Measurements from ENCODE around the gene SPATA31C1.

GRCh38 chr9:87909310-87910041, 8.3 kb upstream of the SPATA31C1 start:
- TF ChIP-seq, protein P1, sequence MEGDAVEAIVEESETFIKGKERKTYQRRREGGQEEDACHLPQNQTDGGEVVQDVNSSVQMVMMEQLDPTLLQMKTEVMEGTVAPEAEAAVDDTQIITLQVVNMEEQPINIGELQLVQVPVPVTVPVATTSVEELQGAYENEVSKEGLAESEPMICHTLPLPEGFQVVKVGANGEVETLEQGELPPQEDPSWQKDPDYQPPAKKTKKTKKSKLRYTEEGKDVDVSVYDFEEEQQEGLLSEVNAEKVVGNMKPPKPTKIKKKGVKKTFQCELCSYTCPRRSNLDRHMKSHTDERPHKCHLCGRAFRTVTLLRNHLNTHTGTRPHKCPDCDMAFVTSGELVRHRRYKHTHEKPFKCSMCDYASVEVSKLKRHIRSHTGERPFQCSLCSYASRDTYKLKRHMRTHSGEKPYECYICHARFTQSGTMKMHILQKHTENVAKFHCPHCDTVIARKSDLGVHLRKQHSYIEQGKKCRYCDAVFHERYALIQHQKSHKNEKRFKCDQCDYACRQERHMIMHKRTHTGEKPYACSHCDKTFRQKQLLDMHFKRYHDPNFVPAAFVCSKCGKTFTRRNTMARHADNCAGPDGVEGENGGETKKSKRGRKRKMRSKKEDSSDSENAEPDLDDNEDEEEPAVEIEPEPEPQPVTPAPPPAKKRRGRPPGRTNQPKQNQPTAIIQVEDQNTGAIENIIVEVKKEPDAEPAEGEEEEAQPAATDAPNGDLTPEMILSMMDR (IDR thresholded peaks at IDR 0.05), result peak; percentile 21 to 50 (median 45)
- TF ChIP-seq POLR2A (IDR thresholded peaks at IDR 0.05), result no peak
